Nephron (organoid): Measurements from ENCODE around the gene FAM193A.
A peak's percentile ranks its signal among the peaks of the same experiment; 100 is the strongest.
"Not testable (repeated sequence)": the region's sequence is repeated elsewhere in the genome, so short reads cannot be mapped to it uniquely, and the experiment has no call there.

Source experiments
- H3K27ac Mint-ChIP-seq, 3 experiments: 2 replicates each; pipeline ENCODE4 v1.8.0; 2020; ENCODE audit warnings: mixed read lengths in 3 of 3, mild to moderate bottlenecking in 2 of 3, moderate library complexity in 1 of 3
- H3K27me3 Mint-ChIP-seq: 2 replicates; pipeline ENCODE4 v1.8.0; 2021; ENCODE audit warnings: low read depth, mild to moderate bottlenecking, moderate library complexity, mixed read lengths
- H3K36me3 Mint-ChIP-seq: 2 replicates; pipeline ENCODE4 v1.8.0; 2020; ENCODE audit warnings: low read depth, mixed read lengths
- H3K4me1 Mint-ChIP-seq: 2 replicates; pipeline ENCODE4 v1.8.0; 2020; ENCODE audit warnings: mixed read lengths
- H3K4me3 Mint-ChIP-seq, 3 experiments: 2 replicates each; pipeline ENCODE4 v1.8.0; 2020; ENCODE audit warnings: mild to moderate bottlenecking in 3 of 3, mixed read lengths in 3 of 3, moderate library complexity in 2 of 3
- H3K9me3 Mint-ChIP-seq: 2 replicates; pipeline ENCODE4 v1.8.0; 2020; ENCODE audit warnings: mixed read lengths
- CTCF ChIP-seq, 3 experiments: fragments of 200-600 bp; sonication (generic); IDR thresholded peaks; one replicate each; pipeline ENCODE4 v1.5.0; 2021; ENCODE audit warnings: antibody characterized with exemption in 3 of 3; ENCODE audit not compliant: unreplicated experiment in 3 of 3

FAM193A gene

GRCh38 chr4:2624782-2625530, 88.5 kb downstream of the FAM193A start:
- Mint-ChIP-seq H3K27ac (peak overlapping the region; percentile 53 to 83 (median 79)), H3K9me3 (no peaks in the 10 kb centered on the region), H3K4me3 (no peak overlapping the region), H3K4me1 (peaks cover 27% of the 10 kb centered on the region), H3K36me3 (peaks cover 41% of the 10 kb centered on the region), H3K27me3 (no peaks in the 10 kb centered on the region)
- TF ChIP-seq CTCF (IDR thresholded peaks at IDR 0.05; ENCODE audit: unreplicated experiment in 3 of 3): no peak

- Mint-ChIP-seq H3K4me3 (no peak overlapping the region), H3K4me1 (peaks cover 21% of the 10 kb centered on the region), H3K27me3 (no peaks in the 10 kb centered on the region), H3K36me3 (peaks cover 40% of the 10 kb centered on the region), H3K9me3 (no peaks in the 10 kb centered on the region), H3K27ac (no peak overlapping the region)
- TF ChIP-seq CTCF (IDR thresholded peaks at IDR 0.05; ENCODE audit: unreplicated experiment in 3 of 3): no peak
Measured at GRCh38 chr4:2626231-2626630, 89.8 kb downstream of the FAM193A start.

GRCh38 chr4:2630556-2631273, 94.3 kb downstream of the FAM193A start:
- no peaks in the 10 kb centered on the region for H3K9me3 Mint-ChIP-seq
- H3K36me3 Mint-ChIP-seq: peaks cover 56% of the 10 kb centered on the region
- no peaks in the 10 kb centered on the region for H3K4me1 Mint-ChIP-seq
- no peak overlapping the region for H3K4me3 Mint-ChIP-seq
- no peaks in the 10 kb centered on the region for H3K27me3 Mint-ChIP-seq
- TF ChIP-seq CTCF (IDR thresholded peaks at IDR 0.05; ENCODE audit: unreplicated experiment in 3 of 3): no peak
- no peak overlapping the region for H3K27ac Mint-ChIP-seq

- H3K36me3 Mint-ChIP-seq: peaks cover 61% of the 10 kb centered on the region
- TF ChIP-seq CTCF (IDR thresholded peaks at IDR 0.05; ENCODE audit: unreplicated experiment in 3 of 3): no peak
- H3K27me3 Mint-ChIP-seq: no peaks in the 10 kb centered on the region
- no peak overlapping the region for H3K4me3 Mint-ChIP-seq
- H3K27ac Mint-ChIP-seq: peak overlapping the region in 2 of 3 experiments; percentile 22 to 56
- H3K4me1 Mint-ChIP-seq: no peaks in the 10 kb centered on the region
- H3K9me3 Mint-ChIP-seq: no peaks in the 10 kb centered on the region
Measured at GRCh38 chr4:2634014-2634413, 97.6 kb downstream of the FAM193A start.

- peaks cover 65% of the 10 kb centered on the region for H3K36me3 Mint-ChIP-seq
- no peaks in the 10 kb centered on the region for H3K4me1 Mint-ChIP-seq
- H3K4me3 Mint-ChIP-seq: no peak overlapping the region
- no peaks in the 10 kb centered on the region for H3K9me3 Mint-ChIP-seq
- H3K27me3 Mint-ChIP-seq: no peaks in the 10 kb centered on the region
- TF ChIP-seq CTCF (IDR thresholded peaks at IDR 0.05; ENCODE audit: unreplicated experiment in 3 of 3): no peak
- H3K27ac Mint-ChIP-seq: no peak overlapping the region
Measured at GRCh38 chr4:2636331-2636730, 99.9 kb downstream of the FAM193A start.

GRCh38 chr4:2636994-2637393, 100.5 kb downstream of the FAM193A start:
- H3K9me3 Mint-ChIP-seq, H3K4me1 Mint-ChIP-seq, H3K27ac Mint-ChIP-seq, H3K27me3 Mint-ChIP-seq, H3K4me3 Mint-ChIP-seq: not testable (repeated sequence)
- peaks cover 62% of the 10 kb centered on the region for H3K36me3 Mint-ChIP-seq
